HT-29 (cell line): ENCODE measurements around the gene UGT1A3. TPM values are rescaled to one million over a fixed set of nuclear protein-coding genes. Genes with fewer than 3 reads are reported as not detected.

Source experiments
- DNase-seq: peaks from one replicate; pipeline ENCODE4 v3.0.0-alpha.2; 2015; ENCODE audit warnings: low spot score
- total RNA-seq: library from RNA; depleted of rRNA; stranded (reverse); fragments of >200 nt; shearing (Covaris generic); gene quantifications from 2 replicates; pipeline ENCODE4 v1.2.3, GENCODE V29; 2014

The UGT1A3 gene
- total RNA-seq, 1 experiment from 2014 or later = 1.2 TPM

GRCh38 chr2:233758141-233758540 is 29.3 kb downstream of the UGT1A3 start:
- DNase-seq = no peak

GRCh38 chr2:233758849-233759248 is 30.0 kb downstream of the UGT1A3 start:
- DNase-seq = no peak

GRCh38 chr2:233760043-233760442 is 31.2 kb downstream of the UGT1A3 start, which contains the start of gene UGT1A1:
UGT1A1 (plus strand) TSS chr2:233760270; CDS start chr2:233760288, 18 bp downstream.
- DNase-seq = peak; percentile 86

GRCh38 chr2:233761040-233761769 is 32.4 kb downstream of the UGT1A3 start:
- DNase-seq = no peak

- no peak for DNase-seq
These were observed 35.4 kb downstream of the UGT1A3 start for GRCh38 chr2:233764264-233764663.

GRCh38 chr2:233764761-233765160 is 35.9 kb downstream of the UGT1A3 start:
- no peak for DNase-seq

- DNase-seq = no peak
These were observed 37.6 kb downstream of the UGT1A3 start for GRCh38 chr2:233766416-233766815.

GRCh38 chr2:233768076-233768475 is 39.2 kb downstream of the UGT1A3 start:
- no peak for DNase-seq

GRCh38 chr2:233769260-233769659 is 40.4 kb downstream of the UGT1A3 start:
- DNase-seq = no peak

- no peak for DNase-seq
These were observed 43.3 kb downstream of the UGT1A3 start for GRCh38 chr2:233772153-233772552.

- DNase-seq = no peak
These were observed 43.7 kb downstream of the UGT1A3 start for GRCh38 chr2:233772583-233772982.

GRCh38 chr2:233773854-233774253 is 45.0 kb downstream of the UGT1A3 start:
- DNase-seq = no peak

- no peak for DNase-seq
These were observed 46.6 kb downstream of the UGT1A3 start for GRCh38 chr2:233775414-233775813.

GRCh38 chr2:233778030-233778429 is 49.2 kb downstream of the UGT1A3 start, which contains the start of gene MROH2A:
MROH2A (plus strand) TSS chr2:233778330; CDS start chr2:233779359, 1,029 bp downstream.
- no peak for DNase-seq

- no peak for DNase-seq
These were observed 50.9 kb downstream of the UGT1A3 start for GRCh38 chr2:233779722-233780121.

- DNase-seq = no peak
These were observed 51.9 kb downstream of the UGT1A3 start for GRCh38 chr2:233780771-233781170.

- DNase-seq = no peak
These were observed 60.7 kb downstream of the UGT1A3 start for GRCh38 chr2:233789554-233789953.

- no peak for DNase-seq
These were observed 62.5 kb downstream of the UGT1A3 start for GRCh38 chr2:233791151-233791882.

GRCh38 chr2:233791883-233792329 is 63.1 kb downstream of the UGT1A3 start:
- no peak for DNase-seq

- no peak for DNase-seq
These were observed 63.9 kb downstream of the UGT1A3 start for GRCh38 chr2:233792720-233793119.

GRCh38 chr2:233793465-233794127 is 64.8 kb downstream of the UGT1A3 start:
- no peak for DNase-seq

- no peak for DNase-seq
These were observed 65.4 kb downstream of the UGT1A3 start for GRCh38 chr2:233794128-233794658.
